ENCODE measurements around the gene CEP85.

The CEP85 gene

GRCh38 chr1:26284597-26285347, 50.8 kb downstream of the CEP85 start:
- no peak overlapping the region for H3K4me3 ChIP-seq (ENCODE audit: low read depth, low read length)
- DNase-seq (ENCODE audit: low read depth), result peak; percentile 80
- peak; percentile 96 for TF ChIP-seq CTCF (IDR thresholded peaks at IDR 0.05; ENCODE audit: insufficient read depth, low read depth, low read length, missing control alignments)

- no peak overlapping the region for H3K4me3 ChIP-seq (ENCODE audit: low read depth, low read length)
- DNase-seq (ENCODE audit: low read depth), result peak; percentile 78
- peak; percentile 58 for TF ChIP-seq CTCF (IDR thresholded peaks at IDR 0.05; ENCODE audit: insufficient read depth, low read depth, low read length, missing control alignments)
Observed at GRCh38 chr1:26285366-26286063, 51.5 kb downstream of the CEP85 start.

- TF ChIP-seq CTCF (IDR thresholded peaks at IDR 0.05; ENCODE audit: insufficient read depth, low read depth, low read length, missing control alignments), result no peak
- no peak overlapping the region for H3K4me3 ChIP-seq (ENCODE audit: low read depth, low read length)
- no peak for DNase-seq (ENCODE audit: low read depth)
Observed at GRCh38 chr1:26286064-26286416, 52.0 kb downstream of the CEP85 start.

- TF ChIP-seq CTCF (IDR thresholded peaks at IDR 0.05; ENCODE audit: insufficient read depth, low read depth, low read length, missing control alignments), result no peak
- DNase-seq (ENCODE audit: low read depth), result peak; percentile 94
- H3K4me3 ChIP-seq (ENCODE audit: low read depth, low read length), result peak overlapping the region; percentile 19
Observed at GRCh38 chr1:26287033-26287711, 53.2 kb downstream of the CEP85 start.

GRCh38 chr1:26287811-26288210, 53.8 kb downstream of the CEP85 start:
- DNase-seq (ENCODE audit: low read depth), result peak; percentile 10
- peak overlapping the region; percentile 7; the same call in 1 of the 2 replicates for H3K4me3 ChIP-seq (ENCODE audit: low read depth, low read length)
- TF ChIP-seq CTCF (IDR thresholded peaks at IDR 0.05; ENCODE audit: insufficient read depth, low read depth, low read length, missing control alignments), result no peak

GRCh38 chr1:26288311-26288941, 54.4 kb downstream of the CEP85 start:
- H3K4me3 ChIP-seq (ENCODE audit: low read depth, low read length), result peak overlapping the region; percentile 34; the same call in 1 of the 2 replicates
- TF ChIP-seq CTCF (IDR thresholded peaks at IDR 0.05; ENCODE audit: insufficient read depth, low read depth, low read length, missing control alignments), result no peak
- peak; percentile 77 for DNase-seq (ENCODE audit: low read depth)

Data from GM12865 (cell line).